Germinal center (tissue), 1 donor: ENCODE results near the gene SLC18A2.
"Not testable (repeated sequence)": the region's sequence is repeated elsewhere in the genome, so short reads cannot be mapped to it uniquely, and the experiment has no call there.

Experiments used
- DNase-seq: peaks from one replicate; pipeline ENCODE4 v3.0.0; 2012; ENCODE audit warnings: mixed read lengths, low spot score

Gene SLC18A2

GRCh38 chr10:117264782-117265181 is 23.9 kb downstream of the SLC18A2 start:
- no peak for DNase-seq

GRCh38 chr10:117266400-117266799 is 25.5 kb downstream of the SLC18A2 start:
- no peak for DNase-seq

GRCh38 chr10:117266812-117267211 is 25.9 kb downstream of the SLC18A2 start:
- no peak for DNase-seq

- DNase-seq, result no peak
Measured at GRCh38 chr10:117268258-117268657, 27.3 kb downstream of the SLC18A2 start.

GRCh38 chr10:117268907-117269306 is 28.0 kb downstream of the SLC18A2 start:
- DNase-seq, result no peak

GRCh38 chr10:117271427-117271826 is 30.5 kb downstream of the SLC18A2 start:
- no peak for DNase-seq

- DNase-seq, result no peak
Measured at GRCh38 chr10:117272195-117273076, 31.5 kb downstream of the SLC18A2 start.

GRCh38 chr10:117273980-117274379 is 33.1 kb downstream of the SLC18A2 start:
- DNase-seq, result no peak

GRCh38 chr10:117274509-117274908 is 33.6 kb downstream of the SLC18A2 start:
- no peak for DNase-seq

- no peak for DNase-seq
Measured at GRCh38 chr10:117275121-117275520, 34.2 kb downstream of the SLC18A2 start.

GRCh38 chr10:117277675-117278074 is 36.8 kb downstream of the SLC18A2 start:
- no peak for DNase-seq

GRCh38 chr10:117284716-117285494 is 44.0 kb downstream of the SLC18A2 start:
- DNase-seq, result no peak

GRCh38 chr10:117290872-117291271 is 50.0 kb downstream of the SLC18A2 start:
- not testable (repeated sequence) for DNase-seq

GRCh38 chr10:117294039-117294645 is 53.2 kb downstream of the SLC18A2 start:
- no peak for DNase-seq

GRCh38 chr10:117294735-117295134 is 53.8 kb downstream of the SLC18A2 start:
- DNase-seq, result no peak

GRCh38 chr10:117298219-117298618 is 57.3 kb downstream of the SLC18A2 start:
- no peak for DNase-seq

- no peak for DNase-seq
Measured at GRCh38 chr10:117299435-117299834, 58.5 kb downstream of the SLC18A2 start.

GRCh38 chr10:117300671-117301070 is 59.8 kb downstream of the SLC18A2 start:
- DNase-seq, result no peak

- not testable (repeated sequence) for DNase-seq
Measured at GRCh38 chr10:117303451-117303850, 62.5 kb downstream of the SLC18A2 start.

GRCh38 chr10:117306674-117307073 is 65.8 kb downstream of the SLC18A2 start:
- DNase-seq, result no peak

GRCh38 chr10:117311261-117311660 is 70.3 kb downstream of the SLC18A2 start:
- no peak for DNase-seq

GRCh38 chr10:117312430-117312829 is 71.5 kb downstream of the SLC18A2 start:
- DNase-seq, result no peak

- no peak for DNase-seq
Measured at GRCh38 chr10:117313641-117314040, 72.7 kb downstream of the SLC18A2 start.
